ENCODE measurements around the gene CDKN1C.
A peak's percentile ranks its signal among the peaks of the same experiment; 100 is the strongest.

CDKN1C gene

DNA sequence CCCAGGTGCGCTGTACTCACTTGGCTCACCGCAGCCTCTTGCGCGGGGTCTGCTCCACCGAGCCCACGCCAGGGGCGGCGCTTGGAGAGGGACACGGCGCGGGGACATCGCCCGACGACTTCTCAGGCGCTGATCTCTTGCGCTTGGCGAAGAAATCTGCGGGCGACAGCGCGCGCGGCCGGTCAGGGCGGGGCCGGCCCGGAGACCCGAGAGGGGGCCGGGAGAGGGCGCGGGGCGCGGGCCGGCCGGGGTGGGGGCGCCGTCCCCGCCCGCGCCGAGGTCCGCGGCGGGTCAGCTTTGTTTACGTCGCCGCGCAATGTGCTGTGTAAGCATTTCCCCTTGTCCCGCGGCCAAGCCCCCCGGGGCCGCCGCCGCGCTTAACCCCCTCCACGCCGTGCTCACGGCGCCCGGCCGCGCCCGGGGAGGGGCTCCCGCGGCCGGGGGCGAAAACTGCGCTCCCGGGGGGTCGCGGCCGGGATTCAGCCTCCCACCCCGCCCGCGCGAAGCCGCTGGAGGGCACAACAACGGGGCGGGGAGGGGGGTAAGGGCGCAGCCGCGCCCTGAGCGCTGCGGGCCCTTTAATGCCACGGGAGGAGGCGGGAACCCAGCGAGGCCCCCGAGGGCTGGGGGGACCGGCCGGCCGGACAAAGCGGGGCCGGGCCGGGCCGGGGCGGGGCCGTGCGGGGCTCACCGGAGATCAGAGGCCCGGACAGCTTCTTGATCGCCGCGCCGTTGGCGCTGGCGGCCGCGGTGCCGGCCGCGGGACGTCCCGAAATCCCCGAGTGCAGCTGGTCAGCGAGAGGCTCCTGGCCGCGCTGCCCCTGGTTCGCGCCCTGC, 1.4 kb downstream of the CDKN1C start:
- TF ChIP-seq GATA1 (IDR thresholded peaks at IDR 0.05; ENCODE audit: low read depth, low read length): no peak
- DNase-seq: peak in 1 of 2 experiments; percentile 39

- no peak for DNase-seq
- no peak for TF ChIP-seq POLR2A (IDR thresholded peaks at IDR 0.05; ENCODE audit: low read length)
- TF ChIP-seq GATA1 (IDR thresholded peaks at IDR 0.05; ENCODE audit: low read depth, low read length): no peak
Measured at GRCh38 chr11:2883640-2883978, 2.0 kb downstream of the CDKN1C start.

DNA sequence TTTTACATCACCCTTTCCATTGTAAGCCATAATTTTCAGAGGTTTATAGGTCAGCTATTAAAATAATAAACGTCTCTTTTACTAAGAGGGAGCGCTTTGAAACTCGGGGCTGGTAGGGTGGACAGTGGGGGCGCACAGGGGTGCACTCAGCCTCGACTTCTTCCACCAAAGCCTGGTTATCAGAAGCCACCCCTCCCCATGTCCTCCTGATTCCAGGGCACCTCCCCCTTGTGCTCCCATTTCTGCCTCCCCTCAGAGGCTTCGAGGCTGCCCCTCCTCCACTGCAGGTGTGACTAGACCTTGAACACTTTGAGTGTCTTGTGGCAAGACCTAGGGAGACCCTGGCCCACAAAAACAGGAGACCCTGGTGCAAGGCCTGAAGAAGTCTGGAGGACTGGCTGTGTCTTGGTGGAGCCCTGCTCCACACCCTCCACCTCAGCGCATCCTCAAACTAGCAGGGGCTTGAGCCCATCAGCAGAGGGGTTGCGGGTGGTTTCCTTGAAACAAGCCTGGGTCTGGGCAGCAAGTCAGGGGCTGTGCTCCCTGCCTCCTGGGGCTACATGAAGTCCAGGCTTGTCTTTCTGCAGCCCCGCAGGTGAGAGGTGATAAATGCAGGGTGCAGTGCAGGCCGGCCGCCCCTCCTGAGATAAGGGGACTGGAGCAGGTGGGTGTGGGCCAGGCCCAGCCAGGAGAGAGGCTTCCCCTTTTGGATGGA, 3.0 kb downstream of the CDKN1C start:
- no peak for DNase-seq
- TF ChIP-seq GATA1 (IDR thresholded peaks at IDR 0.05; ENCODE audit: low read depth, low read length) (no peak), POLR2A (IDR thresholded peaks at IDR 0.05; ENCODE audit: low read length) (no peak)

DNA sequence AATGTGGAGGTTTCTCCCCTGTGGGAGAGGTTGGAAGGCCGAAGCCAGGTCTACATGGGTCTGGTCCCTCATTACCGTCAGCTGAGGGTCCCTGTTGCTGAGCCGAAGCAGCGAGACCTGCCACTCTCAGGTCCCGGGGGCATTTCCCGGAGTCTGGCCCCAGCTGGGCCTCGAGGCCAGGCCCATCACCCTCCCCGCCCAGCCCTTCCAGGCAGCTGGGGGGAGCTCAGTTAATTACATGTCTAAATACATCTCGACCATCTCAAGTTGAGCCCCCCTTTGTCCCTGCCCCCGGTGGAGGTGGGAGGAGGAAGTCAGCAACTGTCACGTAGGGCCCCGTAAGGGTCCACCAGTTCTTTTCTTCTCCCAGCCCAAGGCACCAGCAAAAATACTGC, 3.6 kb downstream of the CDKN1C start:
- no peak for TF ChIP-seq GATA1 (IDR thresholded peaks at IDR 0.05; ENCODE audit: low read depth, low read length)

GRCh38 chr11:2881076-2881980, 4.2 kb downstream of the CDKN1C start:
- DNase-seq: no peak
- TF ChIP-seq GATA1 (IDR thresholded peaks at IDR 0.05; ENCODE audit: low read depth, low read length) (no peak), POLR2A (IDR thresholded peaks at IDR 0.05; ENCODE audit: low read length) (no peak)

More for the DNA sequence above, 3.6 kb downstream of the CDKN1C start:
- no peak for DNase-seq

- TF ChIP-seq POLR2A (IDR thresholded peaks at IDR 0.05; ENCODE audit: low read length): no peak
- no peak for TF ChIP-seq GATA1 (IDR thresholded peaks at IDR 0.05; ENCODE audit: low read depth, low read length)
- DNase-seq: no peak
Measured at GRCh38 chr11:2880646-2881045, 4.9 kb downstream of the CDKN1C start.

DNA sequence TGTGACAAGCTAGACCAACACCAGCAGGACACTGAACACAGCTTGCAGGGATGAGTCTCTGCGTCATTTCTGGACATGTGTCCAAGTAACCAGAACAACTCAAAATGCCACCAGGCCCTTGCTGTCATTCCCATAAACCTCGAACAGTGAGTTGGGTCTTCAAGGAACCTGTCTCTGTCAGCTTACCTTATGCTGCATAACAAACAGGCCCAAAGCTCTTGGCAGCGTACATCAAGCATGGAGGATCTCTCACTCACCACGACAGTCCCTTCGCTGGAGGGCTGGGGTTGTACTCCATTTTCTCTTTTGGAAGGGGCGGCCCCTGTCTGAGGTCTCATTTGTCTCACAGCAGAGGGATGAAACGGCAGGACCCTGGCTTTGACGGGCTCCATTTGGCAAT, 6.8 kb downstream of the CDKN1C start:
- TF ChIP-seq POLR2A (IDR thresholded peaks at IDR 0.05; ENCODE audit: low read length): no peak
- TF ChIP-seq GATA1 (IDR thresholded peaks at IDR 0.05; ENCODE audit: low read depth, low read length): no peak
- no peak for DNase-seq

- no peak for TF ChIP-seq GATA1 (IDR thresholded peaks at IDR 0.05; ENCODE audit: low read depth, low read length)
- no peak for TF ChIP-seq POLR2A (IDR thresholded peaks at IDR 0.05; ENCODE audit: low read length)
- DNase-seq: no peak
Measured at GRCh38 chr11:2877474-2877873, 8.1 kb downstream of the CDKN1C start.

GRCh38 chr11:2874963-2875362, 10.6 kb downstream of the CDKN1C start:
- DNase-seq: no peak
- TF ChIP-seq POLR2A (IDR thresholded peaks at IDR 0.05; ENCODE audit: low read length): no peak
- no peak for TF ChIP-seq GATA1 (IDR thresholded peaks at IDR 0.05; ENCODE audit: low read depth, low read length)

- no peak for TF ChIP-seq GATA1 (IDR thresholded peaks at IDR 0.05; ENCODE audit: low read depth, low read length)
- no peak for TF ChIP-seq POLR2A (IDR thresholded peaks at IDR 0.05; ENCODE audit: low read length)
- DNase-seq: no peak
Measured at GRCh38 chr11:2870969-2871680, 14.4 kb downstream of the CDKN1C start.

DNA sequence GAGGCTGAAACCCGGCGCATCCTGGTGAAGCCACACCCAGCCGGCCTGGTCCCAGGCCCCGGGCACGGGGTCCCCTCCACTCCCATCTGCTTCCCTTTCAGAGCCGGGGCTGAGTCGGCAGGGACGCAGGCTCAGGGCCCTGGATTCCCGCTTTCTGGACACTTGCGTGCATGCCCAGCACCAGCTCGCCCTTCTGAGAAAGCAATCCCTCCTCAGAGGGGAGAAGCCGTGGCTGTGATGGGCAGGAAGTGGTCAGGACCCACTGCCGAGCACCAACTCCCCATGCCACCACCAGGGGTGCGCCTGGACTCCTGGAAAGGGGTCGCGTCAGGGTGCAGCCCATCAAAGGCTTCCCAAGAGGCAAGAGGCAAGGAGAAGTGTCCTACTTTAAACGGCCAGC, 15.1 kb downstream of the CDKN1C start:
- TF ChIP-seq POLR2A (IDR thresholded peaks at IDR 0.05; ENCODE audit: low read length) (no peak), GATA1 (IDR thresholded peaks at IDR 0.05; ENCODE audit: low read depth, low read length) (no peak)
- DNase-seq: no peak

GRCh38 chr11:2869561-2870427, 15.8 kb downstream of the CDKN1C start:
- no peak for TF ChIP-seq GATA1 (IDR thresholded peaks at IDR 0.05; ENCODE audit: low read depth, low read length)
- TF ChIP-seq POLR2A (IDR thresholded peaks at IDR 0.05; ENCODE audit: low read length): no peak
- no peak for DNase-seq

DNA sequence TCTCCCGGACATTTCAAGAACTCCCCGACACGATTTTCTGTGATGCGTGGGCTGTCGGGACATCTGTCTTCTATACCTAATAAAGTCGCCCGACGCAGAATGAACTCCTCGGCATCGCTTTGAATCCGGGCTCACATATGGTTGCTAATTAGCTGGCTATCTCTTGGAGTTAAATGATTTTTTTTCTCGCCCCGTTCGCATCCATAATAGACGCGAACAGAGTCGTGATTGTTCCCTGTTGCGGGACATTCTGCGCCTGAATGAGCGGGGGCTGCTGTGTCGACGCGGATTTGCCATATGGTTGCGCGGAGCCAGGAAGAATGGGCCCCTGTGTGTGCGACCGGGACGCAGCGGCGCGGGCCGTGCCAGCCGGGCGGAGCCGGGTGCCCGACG, 16.4 kb downstream of the CDKN1C start:
- no peak for DNase-seq

More for the DNA sequence above, 16.4 kb downstream of the CDKN1C start:
- TF ChIP-seq GATA1 (IDR thresholded peaks at IDR 0.05; ENCODE audit: low read depth, low read length) (no peak), POLR2A (IDR thresholded peaks at IDR 0.05; ENCODE audit: low read length) (no peak)
